Measurements from ENCODE around the gene CAMTA1. TPM values are rescaled to one million over a fixed set of nuclear protein-coding genes. Genes with fewer than 3 reads are reported as not detected.
"Not testable (repeated sequence)": the region's sequence is repeated elsewhere in the genome, so short reads cannot be mapped to it uniquely, and the experiment has no call there.

The CAMTA1 gene
- total RNA-seq, 2 donors from 2014 or later, result 76.6 to 85.8 TPM

DNA sequence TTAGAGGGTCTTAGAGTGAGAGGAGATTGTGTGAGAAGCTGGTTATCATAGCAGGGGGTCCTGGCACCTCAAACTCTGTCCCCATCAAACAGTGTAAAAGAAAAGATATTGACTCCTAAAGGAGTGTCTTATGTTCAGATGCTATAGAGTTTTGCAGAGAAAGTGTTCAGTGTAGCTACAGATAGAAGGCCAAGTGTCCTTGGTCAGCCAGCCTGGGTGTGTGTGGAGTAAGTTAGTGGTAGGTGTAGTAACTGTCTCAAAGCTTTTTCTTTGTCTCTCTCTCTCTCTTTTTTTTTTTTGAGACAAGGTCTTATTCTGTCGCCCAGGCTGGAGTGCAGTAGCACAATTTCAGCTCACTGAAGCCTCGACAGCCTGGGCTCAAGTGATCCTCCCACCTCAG lies 17.2 kb downstream of the CAMTA1 start:
- intact Hi-C loops (cut with DNase I, micrococcal nuclease), result no loop called here
- no peak for ATAC-seq
- no peak for DNase-seq

DNA sequence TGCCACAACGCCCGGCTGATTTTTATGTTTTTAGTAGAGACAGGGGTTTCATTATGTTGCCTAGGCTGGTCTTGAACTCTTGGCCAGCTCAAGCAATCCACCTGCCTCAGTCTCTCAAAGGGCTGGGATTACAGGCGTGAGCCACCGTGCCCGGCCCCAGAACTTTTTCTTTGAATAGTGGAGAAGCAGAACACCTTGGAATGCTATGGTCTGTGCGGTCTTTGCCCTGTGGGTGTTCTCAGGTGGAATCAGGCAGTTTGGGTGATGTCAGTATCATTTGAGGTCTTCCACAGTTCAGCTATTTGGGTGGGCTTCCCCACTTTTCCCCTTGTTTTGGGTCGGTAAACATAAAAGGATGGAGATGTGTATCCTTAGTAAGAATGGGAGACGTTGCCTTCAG lies 17.6 kb downstream of the CAMTA1 start:
- DNase-seq, result no peak
- intact Hi-C loops (cut with DNase I, micrococcal nuclease), result no loop called here
- no peak for ATAC-seq

DNA sequence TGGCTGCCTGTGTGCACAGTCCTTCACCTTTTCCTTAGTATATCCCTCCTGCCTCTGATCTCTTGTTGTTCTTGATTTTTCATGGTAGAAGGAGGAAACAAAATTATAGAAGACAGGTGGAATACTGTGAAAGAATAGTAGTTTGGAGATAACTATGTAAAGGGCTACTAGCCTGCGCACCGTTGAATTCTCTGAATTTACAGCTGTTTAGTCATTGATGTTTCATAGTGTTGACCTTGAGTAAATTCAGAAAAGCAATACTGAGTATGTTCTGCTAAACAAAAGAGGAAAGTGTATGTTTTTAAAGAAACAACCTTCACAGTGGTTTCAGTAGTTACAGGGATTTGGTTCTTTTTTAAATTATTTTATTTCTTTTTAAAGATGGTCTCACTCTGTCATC lies 18.1 kb downstream of the CAMTA1 start:
- intact Hi-C loops (cut with DNase I, micrococcal nuclease), result no loop called here
- DNase-seq (no peak), ATAC-seq (no peak)

DNA sequence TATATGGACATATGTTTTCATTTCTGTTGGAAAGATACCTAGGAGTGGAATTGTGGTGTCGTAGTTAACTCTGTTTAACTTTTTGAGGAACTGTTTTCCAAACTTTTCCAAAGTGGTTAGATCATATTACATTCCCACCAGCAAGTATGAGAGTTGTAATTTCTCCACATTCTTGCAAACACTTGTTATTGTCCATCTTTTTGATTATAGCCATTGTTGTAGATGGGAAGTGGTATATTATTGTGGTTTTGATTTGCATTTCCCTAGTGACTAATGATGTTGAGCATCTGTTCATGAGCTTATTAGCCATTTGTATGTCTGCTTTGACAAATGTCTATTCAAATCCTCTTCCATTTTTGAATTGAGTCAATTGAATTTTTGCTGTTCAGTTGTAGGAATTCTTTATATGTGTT lies 19.8 kb downstream of the CAMTA1 start:
- intact Hi-C loops (cut with DNase I, micrococcal nuclease), result no loop called here
- no peak for ATAC-seq

DNA sequence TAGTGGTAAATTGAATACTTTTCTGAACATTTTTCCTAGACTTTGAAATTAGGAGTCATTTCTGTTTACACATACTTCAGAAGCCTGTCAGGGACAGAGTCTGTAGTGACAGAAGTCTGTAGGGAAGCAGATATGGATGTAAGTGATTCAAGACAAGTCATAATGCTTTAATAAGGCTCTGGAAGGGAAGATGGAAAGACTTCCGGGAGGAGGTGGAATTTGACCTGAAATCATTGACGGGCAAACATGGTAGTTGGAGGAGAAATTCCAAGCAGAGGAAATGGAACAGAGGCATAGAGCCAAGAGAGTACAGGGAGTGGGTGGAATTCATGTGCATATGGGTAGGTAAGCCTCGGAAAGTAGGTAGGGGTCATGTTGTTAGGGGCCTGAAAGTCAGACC lies 22.5 kb downstream of the CAMTA1 start:
- intact Hi-C loops (cut with DNase I, micrococcal nuclease), result no loop called here
- ATAC-seq (peak; percentile 93), DNase-seq (no peak)

More for the DNA sequence above, 19.8 kb downstream of the CAMTA1 start:
- no peak for DNase-seq

DNA sequence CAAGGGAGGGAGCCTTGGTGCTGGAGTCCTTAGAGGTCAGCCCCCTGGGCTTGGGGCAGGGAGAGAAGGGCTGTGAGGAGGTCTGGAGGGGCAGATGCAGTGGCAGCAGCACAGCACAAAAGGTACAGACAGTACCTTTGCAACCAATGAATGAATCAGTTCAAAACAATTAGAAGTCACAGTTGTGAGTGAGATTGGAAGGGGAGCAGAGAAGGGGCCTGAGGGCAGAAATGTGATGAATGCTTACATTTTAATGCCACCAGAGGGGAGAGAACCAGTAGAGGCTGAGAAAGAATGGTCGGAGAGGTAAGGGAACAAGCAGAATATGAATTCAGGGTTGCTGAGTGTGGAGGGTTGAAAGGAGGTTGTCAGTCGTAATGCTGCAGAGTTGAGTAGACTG lies 24.2 kb downstream of the CAMTA1 start:
- intact Hi-C loops (cut with DNase I, micrococcal nuclease), result no loop called here
- ATAC-seq, result no peak
- DNase-seq, result no peak

DNA sequence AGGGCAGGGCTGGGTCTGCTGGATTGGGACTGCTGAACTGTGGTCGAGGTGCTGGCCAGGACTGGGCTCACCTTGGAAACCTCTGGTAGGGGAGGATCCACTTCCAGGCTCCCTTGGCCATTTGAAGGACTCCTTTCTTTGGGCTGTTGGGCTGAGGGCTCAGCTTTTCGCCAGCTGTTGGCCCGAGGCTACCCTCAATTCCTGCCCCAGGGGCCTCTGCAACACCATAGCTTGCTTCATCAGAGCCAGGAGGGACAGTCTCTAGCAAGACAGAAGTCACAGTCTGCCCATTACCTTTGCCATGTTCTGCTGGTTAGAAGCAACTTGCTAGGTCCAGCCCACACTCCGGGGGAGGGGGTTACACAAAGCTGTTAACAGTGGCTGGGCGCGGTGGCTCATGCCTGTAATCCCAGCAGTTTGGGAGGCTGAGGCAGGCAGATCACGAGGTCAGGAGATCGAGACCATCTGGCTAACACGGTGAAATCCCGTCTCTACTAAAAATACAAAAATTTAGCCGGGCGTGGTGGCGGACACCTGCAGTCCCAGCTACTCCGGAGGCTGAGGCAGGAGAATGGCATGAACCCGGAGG lies 25.0 kb downstream of the CAMTA1 start:
- ATAC-seq; intact Hi-C loops (cut with DNase I, micrococcal nuclease); DNase-seq: not testable (repeated sequence)

DNA sequence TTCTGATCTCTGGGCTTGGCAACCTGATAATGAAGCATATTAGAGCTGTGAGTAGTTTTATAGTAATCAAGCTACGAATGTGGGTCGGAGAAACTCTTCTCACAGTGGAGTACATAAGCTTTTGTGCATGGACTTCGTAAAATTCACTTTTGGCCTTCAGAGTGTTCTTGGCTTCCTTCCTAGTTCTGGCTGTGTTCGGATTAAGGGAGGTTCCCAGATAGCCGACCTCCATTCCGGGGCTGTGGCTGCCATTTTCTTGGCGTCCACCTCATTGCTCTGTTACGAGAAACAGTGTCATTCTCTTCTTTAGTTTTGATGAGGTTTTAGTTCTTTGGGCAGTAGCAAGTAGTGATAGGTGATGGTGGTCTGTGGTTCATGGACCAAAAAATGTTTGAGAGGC lies 26.3 kb downstream of the CAMTA1 start:
- intact Hi-C loops (cut with DNase I, micrococcal nuclease), result no loop called here
- ATAC-seq, result no peak
- DNase-seq, result no peak

DNA sequence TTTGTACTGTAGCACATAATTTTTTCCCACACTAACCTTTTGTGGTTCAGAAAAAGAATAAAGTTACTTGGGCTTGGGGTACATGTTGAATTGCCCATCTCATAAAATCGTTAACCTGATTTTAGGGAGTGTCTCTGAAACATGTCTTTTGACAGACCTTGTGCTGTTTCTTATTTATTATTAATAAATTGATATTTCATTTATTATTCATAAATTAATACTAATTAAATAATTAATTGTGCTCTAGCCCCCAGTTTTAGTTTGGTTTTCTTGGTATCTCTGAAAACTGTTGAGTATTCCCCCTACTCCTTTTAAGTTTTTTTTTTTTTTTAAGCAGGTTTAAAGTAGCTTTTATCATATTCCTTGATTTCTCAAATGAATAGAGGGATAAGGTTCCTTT lies 27.9 kb downstream of the CAMTA1 start:
- DNase-seq (no peak), ATAC-seq (no peak)
- intact Hi-C loops (cut with DNase I, micrococcal nuclease), result no loop called here

DNA sequence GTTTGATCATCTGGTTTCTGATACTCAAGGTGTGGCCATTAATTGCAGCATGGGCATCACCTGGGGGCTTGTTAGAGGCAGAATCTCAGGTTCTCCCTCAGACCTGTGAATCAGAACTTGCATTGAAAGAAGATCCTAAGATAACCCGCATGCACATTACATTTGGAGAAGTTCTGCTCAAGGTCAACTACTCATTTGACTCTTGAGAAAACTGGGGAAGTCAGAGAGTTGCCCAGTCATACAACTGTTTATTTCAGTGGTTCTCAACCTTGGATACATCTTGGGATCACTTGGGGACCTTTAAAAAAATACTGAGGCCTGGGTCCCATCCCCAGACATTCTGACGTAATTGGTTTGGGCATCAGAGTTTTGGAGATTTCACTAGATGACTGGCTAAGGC lies 30.5 kb downstream of the CAMTA1 start:
- intact Hi-C loops (cut with DNase I, micrococcal nuclease), result no loop called here
- DNase-seq (no peak), ATAC-seq (no peak)

DNA sequence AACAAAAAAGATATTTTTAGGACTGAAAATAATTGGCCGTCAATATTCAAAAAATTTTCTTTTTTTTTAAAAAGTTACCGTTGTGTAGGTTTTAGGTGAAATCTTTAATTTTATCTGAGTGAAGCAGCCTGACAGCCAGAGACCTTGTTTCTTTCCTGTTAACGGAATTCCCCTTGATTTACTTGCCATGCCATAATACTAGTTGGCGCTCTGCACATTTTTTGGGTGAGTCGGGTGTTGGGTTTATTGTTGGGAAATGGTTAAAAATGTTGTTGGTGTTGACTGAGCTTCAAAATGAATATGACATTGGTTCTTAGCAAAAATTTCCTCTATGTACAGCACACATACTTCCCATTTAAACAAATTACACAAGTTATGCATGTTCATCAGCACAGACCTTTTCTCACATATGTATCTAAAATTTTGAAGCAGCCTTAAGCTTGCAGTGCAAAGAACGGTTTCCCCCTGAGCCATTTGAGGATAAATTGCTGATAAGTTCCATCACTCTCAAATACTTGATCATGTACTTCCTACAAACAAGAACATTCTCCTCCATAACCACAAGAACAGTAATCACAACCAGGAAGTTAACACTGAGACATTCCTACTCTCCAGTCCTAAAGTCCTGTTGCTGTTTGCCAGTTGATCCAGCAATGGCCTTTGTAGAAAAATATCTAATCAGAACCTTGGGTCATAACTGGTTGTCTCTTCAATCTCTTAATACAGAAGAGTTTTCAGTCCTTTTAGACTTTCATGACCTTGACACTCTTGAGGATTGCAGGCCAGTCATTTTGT lies 34.2 kb downstream of the CAMTA1 start:
- intact Hi-C loops (cut with DNase I, micrococcal nuclease), result no loop called here
- no peak for DNase-seq
- peak; percentile 27 for ATAC-seq

DNA sequence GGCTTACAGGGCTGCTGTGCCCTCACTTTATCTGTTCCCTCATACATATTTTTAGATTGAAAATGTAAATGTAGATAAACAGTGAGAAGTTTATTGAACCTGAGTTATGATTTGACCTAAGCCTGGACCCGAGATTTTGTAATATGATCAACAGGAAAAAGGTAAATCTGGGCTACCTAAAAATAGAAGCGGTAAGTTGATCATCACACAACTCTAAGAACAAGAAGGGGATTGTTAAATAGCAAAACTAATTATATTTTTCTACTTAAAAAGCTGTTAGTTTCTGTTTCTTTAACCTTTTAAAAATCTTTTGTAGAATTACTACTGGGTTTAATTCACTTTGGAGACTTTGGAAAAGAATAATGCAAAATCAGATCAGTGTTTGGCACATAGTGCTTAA lies 35.6 kb downstream of the CAMTA1 start:
- ATAC-seq (no peak), DNase-seq (no peak)
- intact Hi-C loops (cut with DNase I, micrococcal nuclease), result no loop called here

DNA sequence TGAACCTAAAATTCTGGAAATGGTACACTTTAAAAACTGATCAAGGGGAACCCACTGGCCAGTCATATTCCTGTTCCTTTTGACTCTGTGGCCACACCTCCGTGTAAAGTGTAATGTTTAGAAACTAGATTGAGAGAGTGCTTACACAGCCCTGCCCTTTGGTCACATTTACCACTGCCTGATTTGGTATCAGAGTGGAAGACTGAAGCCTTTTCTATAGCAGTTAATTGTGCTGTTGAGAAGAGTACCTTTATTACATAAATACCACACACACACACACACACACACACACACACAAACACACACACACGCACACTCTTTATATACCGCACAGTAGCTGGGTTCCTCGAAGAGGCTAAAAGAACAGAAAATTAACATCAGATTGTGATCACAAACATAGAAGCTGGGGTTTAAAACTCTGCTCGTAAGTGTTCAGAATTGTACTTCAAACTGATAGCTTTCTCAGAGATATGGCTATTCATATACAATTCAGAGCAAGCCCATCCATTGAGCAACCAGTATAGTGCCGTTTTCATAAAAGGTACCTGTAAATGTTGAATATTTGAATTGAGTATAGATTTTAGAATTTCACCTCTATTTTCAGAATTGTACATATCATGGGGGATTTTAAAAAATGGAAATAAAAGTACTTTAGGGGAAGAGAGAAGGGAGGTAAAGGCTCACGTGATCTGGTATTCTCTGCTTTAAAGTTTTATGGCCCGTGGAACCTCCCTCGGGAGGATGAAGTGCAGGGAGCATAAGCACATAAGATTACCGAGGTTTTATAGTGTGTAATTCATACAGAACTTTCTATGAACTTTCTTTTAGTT lies 37.5 kb downstream of the CAMTA1 start:
- DNase-seq (peak; percentile 43 to 73), ATAC-seq (peak; percentile 88)
- intact Hi-C loops (cut with DNase I, micrococcal nuclease), result no loop called here

DNA sequence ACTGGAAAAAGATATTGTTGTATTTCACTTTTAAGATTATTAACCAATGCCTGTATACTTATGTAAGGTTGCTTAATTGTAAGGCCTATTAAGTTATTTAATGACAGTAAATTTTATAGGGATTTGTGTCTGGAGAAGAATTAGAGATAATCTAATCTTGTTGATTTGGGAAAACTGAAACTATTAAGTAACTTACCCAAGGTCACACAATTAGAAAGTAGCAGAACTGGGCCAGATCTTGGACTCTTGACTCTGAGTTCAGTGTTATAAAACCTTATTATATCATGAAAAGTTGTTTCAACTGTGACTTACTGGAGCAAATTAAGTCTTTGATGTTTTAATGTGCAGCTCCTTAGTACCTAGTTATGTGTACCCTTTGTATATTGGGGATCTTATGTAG lies 38.5 kb downstream of the CAMTA1 start:
- ATAC-seq, result peak; percentile 24
- no peak for DNase-seq
- intact Hi-C loops (cut with DNase I, micrococcal nuclease), result no loop called here

DNA sequence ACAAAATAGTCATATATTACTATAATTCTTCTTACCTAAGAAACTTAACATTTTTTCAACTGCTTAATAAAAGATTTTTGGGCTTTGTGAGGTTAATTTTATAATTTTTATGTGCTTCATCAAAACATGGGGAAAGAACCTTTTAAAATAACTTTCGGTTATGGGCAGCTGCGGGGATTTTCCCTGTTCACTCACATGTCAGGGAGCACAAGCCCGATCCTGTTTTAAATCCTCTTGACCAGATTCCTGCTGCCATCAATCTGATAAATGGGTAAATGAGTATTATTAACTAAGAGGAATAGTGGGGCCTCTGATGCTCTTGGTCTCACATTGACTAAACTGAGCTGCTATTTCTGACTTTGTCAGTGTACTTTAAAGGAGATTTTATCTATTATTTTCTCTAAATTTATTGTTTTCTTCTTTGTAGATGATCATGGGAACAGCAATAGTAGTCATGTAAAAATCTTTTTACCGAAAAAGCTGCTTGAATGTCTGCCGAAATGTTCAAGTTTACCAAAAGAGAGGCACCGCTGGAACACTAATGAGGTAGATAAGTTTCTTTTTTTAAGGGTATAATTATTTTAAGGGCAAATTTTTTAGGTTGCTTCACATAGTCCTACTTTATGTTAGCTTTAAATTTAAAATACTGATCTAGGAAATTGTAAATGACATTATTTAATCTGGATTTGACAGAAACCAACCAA lies 39.6 kb downstream of the CAMTA1 start:
- ATAC-seq (no peak), DNase-seq (no peak)
- intact Hi-C loops (cut with DNase I, micrococcal nuclease), result no loop called here

DNA sequence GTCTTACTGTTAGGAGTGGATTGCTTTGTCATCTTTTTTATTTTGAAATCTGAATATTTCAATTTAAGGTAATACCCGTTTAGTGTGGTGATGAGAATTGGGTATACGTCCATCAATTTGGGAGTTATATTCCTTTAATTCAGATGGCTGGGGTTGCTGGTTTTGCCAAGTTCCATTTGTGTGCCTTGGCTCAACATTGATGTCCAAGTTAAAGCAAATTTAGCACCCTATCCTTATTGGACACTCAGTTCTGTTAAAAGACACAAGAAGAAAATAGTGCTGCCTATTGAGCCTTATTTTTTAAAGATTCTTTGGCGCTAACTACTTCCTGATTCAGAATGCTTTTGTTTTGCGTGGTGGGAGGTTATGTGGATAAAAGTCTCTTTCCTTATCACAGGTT lies 40.6 kb downstream of the CAMTA1 start:
- no peak for ATAC-seq
- DNase-seq, result no peak
- intact Hi-C loops (cut with DNase I, micrococcal nuclease), result no loop called here

DNA sequence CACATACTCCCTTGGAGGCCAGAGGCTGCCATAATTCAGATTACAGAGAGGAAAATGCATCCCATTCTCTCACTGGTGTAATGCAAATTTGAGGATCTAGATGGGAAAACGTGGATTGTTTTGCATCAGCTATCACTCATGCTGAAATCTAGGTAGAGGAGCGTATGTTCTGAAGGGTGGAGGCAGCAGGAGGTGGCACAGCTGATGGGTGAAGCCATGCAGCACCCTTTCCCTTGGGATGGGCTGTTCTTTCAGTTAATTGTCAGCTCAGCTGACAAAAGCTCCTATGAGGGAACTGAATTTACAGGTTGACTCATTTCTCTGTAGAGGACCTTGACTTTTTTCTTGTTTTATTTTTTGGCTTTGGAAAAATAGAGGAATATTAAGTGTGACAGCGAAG lies 41.8 kb downstream of the CAMTA1 start:
- intact Hi-C loops (cut with DNase I, micrococcal nuclease), result no loop called here
- no peak for DNase-seq
- no peak for ATAC-seq

DNA sequence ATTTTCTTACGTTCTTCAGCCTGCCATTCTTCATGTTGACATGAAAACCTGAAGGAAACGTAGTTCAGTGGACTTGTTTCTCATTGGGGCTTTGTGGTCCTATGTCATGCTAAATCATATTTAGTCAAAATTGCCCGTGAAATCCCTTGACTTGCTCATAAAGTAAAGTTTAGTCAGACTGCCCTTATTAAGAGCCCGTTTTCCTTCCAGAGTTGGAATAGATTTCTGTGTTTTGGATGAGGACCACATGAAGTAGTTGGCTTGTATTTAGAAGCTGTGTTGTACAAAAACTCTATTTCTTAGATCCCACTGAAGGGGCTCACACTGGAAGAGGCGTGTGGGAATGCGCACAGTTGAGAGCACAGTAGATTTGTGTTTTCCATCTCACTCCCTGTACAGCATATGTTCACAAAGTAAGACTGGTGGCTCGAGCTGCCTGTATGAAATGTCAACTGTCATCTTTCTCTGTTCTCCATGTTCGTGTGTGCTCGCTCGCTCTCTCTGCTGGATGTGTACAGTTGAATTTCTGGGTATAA lies 42.4 kb downstream of the CAMTA1 start:
- intact Hi-C loops (cut with DNase I, micrococcal nuclease), result no loop called here
- ATAC-seq (no peak), DNase-seq (no peak)

DNA sequence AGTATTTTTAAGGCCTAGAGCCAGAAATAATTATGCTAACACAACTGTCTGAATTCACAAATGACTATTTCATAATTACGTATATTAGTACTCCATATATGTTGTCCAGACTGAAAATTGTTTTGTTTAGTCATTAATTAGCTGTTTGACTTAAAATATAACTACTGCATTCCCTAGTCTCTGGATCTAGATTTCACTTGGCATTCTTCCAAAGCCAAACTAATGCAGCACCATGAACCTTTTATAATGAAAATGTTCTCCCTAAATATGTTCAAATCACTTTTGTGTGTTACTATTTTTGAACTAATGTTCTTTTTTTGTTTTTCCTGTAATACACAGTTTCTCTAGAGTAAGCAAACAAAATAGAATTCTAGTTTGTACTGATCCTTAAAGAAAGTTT lies 46.1 kb downstream of the CAMTA1 start:
- no peak for DNase-seq
- intact Hi-C loops (cut with DNase I, micrococcal nuclease), result no loop called here
- ATAC-seq, result no peak
